Measurements from ENCODE around the gene DHRS7.

The DHRS7 gene

DNA sequence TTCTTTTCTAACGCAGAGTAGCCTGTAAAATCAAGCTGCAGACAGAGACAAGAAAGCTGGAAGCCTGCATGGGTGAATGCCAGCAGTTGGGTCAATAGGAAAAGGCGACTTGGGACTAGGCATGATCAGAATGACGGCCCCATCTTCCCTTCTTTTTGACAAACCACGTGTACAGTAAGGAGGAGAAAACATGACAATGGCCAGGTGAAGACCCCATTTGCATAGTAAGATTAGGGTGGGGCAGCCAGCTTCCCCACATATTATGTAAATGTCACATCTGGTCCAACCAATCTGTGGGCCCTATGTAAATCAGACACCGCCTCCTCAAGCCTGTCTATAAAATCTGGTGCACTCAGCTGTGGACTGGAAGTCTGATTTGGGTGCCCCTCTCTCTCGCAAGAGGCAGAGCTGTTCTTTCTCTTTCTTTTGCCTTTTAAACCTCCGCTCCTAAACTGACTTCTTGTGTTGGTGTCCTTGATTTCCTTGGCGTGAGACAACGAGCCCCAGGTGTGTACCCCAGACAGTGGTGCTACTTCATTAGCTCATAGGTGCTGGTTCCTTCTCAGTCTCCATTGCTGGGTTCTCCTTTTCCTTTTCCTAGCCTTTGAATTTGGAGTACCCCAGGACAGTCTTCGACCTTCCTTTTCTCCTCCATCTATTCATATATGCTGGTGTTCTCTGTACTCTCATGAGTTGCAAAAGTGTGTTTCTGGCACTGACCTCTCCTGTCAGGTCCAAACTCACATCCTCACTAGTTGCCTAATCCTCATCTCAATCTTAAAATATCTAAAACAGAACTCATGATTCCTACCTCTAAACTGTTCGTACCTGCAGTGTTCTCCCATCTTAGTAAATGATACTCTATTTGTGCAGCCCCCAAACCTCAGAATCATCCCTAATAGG lies 9.4 kb upstream of the DHRS7 start:
- no peaks in the 10 kb centered on the region for H3K36me3 ChIP-seq (replicated peaks)
- DNase-seq: no peak
- no peaks in the 10 kb centered on the region for H3K27me3 ChIP-seq (replicated peaks)
- H3K27ac ChIP-seq: no peak overlapping the region
- TF ChIP-seq, protein P1, sequence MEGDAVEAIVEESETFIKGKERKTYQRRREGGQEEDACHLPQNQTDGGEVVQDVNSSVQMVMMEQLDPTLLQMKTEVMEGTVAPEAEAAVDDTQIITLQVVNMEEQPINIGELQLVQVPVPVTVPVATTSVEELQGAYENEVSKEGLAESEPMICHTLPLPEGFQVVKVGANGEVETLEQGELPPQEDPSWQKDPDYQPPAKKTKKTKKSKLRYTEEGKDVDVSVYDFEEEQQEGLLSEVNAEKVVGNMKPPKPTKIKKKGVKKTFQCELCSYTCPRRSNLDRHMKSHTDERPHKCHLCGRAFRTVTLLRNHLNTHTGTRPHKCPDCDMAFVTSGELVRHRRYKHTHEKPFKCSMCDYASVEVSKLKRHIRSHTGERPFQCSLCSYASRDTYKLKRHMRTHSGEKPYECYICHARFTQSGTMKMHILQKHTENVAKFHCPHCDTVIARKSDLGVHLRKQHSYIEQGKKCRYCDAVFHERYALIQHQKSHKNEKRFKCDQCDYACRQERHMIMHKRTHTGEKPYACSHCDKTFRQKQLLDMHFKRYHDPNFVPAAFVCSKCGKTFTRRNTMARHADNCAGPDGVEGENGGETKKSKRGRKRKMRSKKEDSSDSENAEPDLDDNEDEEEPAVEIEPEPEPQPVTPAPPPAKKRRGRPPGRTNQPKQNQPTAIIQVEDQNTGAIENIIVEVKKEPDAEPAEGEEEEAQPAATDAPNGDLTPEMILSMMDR (IDR thresholded peaks at IDR 0.05; ENCODE audit: low read depth, low read length, missing control alignments): no peak
- in situ Hi-C loops (cut with HindIII; ENCODE audit: low pct_ligation_motif_present, low sequenced_read_pairs): loop anchor here (25.0 kb wide), 1 partner anchor 212 kb away; no protein-coding TSS in a partner anchor
- no peak overlapping the region for H3K4me3 ChIP-seq (ENCODE audit: low read depth, low read length)

DNA sequence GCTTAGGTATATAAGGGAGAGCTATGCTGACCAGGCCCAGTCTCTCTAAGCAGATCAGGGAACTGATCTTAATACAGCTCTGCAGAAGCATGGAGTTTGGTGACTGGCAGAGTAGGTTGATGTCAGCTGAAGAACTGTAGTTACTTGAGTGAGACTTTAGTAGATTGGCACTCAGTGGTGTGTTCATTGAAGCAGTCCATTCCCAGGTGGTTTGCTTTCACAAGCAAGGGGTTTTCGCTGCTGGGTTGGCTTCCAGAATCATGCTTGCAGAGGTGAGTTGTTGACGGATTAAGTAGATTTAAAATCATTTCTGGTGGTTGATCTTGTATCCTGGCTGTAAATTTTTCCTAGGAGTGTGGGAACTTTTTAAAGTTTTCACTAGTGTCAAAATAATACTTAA lies 6.5 kb upstream of the DHRS7 start:
- H3K4me3 ChIP-seq (ENCODE audit: low read depth, low read length): no peak overlapping the region
- no peaks in the 10 kb centered on the region for H3K27me3 ChIP-seq (replicated peaks)
- in situ Hi-C loops (cut with HindIII; ENCODE audit: low pct_ligation_motif_present, low sequenced_read_pairs): loop anchor here (25.0 kb wide), 1 partner anchor 209 kb away; no protein-coding TSS in a partner anchor
- TF ChIP-seq, protein P1 (IDR thresholded peaks at IDR 0.05; ENCODE audit: low read depth, low read length, missing control alignments): no peak
- no peak for DNase-seq
- H3K36me3 ChIP-seq (replicated peaks): no peaks in the 10 kb centered on the region
- no peak overlapping the region for H3K27ac ChIP-seq

DNA sequence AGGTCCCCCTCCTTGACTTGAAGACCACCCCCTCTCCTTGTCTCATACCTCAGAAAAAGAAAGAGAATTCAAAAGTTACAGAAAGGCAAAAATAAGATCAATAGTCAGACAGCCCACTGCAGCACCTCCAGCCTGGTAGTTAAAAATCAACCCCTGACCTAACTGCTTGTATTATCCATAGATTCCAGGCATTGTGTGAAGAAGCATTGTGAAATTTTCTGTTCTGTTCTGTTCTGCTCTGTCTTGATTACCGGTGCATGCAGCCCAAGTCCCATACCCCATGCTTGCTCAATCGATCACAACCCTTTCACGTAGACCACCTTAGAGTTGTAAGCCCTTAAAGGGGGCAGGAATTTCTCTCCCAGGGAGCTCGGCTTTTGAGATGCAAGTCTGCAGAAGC lies 5.8 kb upstream of the DHRS7 start:
- H3K36me3 ChIP-seq (replicated peaks): no peaks in the 10 kb centered on the region
- H3K4me3 ChIP-seq (ENCODE audit: low read depth, low read length): no peak overlapping the region
- in situ Hi-C loops (cut with HindIII; ENCODE audit: low pct_ligation_motif_present, low sequenced_read_pairs): loop anchor here (25.0 kb wide), 1 partner anchor 209 kb away; no protein-coding TSS in a partner anchor
- no peaks in the 10 kb centered on the region for H3K27me3 ChIP-seq (replicated peaks)
- no peak overlapping the region for H3K27ac ChIP-seq
- no peak for DNase-seq
- TF ChIP-seq, protein P1 (IDR thresholded peaks at IDR 0.05; ENCODE audit: low read depth, low read length, missing control alignments): no peak

DNA sequence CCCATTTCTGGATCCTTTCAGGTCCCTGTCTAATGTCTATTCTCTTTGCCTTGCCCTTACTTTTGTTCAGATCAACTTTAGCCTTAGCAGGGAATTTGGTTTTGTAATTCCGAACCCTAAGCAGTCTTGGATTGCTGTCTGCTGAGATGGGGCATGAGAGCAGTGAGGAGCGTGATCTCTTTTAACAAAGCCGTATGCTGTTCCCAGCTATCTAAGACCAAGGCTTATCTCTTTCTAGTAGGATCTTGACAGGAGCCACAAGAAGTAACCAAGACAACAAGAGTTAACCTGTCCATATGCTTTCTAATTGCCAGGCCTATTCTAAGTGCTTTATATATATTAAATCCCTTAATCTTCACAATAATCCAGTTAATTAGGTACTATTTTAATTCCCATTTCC lies 4.5 kb upstream of the DHRS7 start:
- Histone ChIP-seq H3K4me3 (ENCODE audit: low read depth, low read length) (no peak overlapping the region), H3K27ac (no peak overlapping the region), H3K27me3 (replicated peaks) (no peaks in the 10 kb centered on the region), H3K36me3 (replicated peaks) (no peaks in the 10 kb centered on the region)
- DNase-seq: no peak
- in situ Hi-C loops (cut with HindIII; ENCODE audit: low pct_ligation_motif_present, low sequenced_read_pairs): loop anchor here (25.0 kb wide), 1 partner anchor 207 kb away; no protein-coding TSS in a partner anchor
- TF ChIP-seq, protein P1 (IDR thresholded peaks at IDR 0.05; ENCODE audit: low read depth, low read length, missing control alignments): no peak

DNA sequence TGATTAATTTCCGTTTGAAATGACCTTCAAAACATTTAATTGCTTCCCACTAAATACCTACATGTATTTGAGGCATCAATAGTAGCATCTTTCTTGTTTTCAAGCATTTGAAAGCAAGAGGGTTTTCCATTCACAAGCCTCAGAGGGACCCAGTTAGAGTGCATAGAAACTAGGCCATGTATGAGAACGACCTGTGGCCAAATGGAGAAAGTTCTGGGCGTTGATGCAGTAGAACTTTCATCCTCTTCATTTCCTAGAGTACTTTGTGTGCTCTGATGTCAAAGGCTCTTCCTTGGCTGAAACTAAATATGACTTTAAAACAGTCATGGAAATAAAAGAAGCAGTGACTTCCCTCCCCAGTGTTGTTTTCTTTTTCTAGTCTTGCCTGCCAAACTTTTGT lies 944 bp upstream of the DHRS7 start:
- in situ Hi-C loops (cut with HindIII; ENCODE audit: low pct_ligation_motif_present, low sequenced_read_pairs): loop anchor here (25.0 kb wide), 1 partner anchor 204 kb away; no protein-coding TSS in a partner anchor
- H3K4me3 ChIP-seq (ENCODE audit: low read depth, low read length): no peak overlapping the region
- no peaks in the 10 kb centered on the region for H3K27me3 ChIP-seq (replicated peaks)
- no peak for DNase-seq
- TF ChIP-seq, protein P1 (IDR thresholded peaks at IDR 0.05; ENCODE audit: low read depth, low read length, missing control alignments): no peak
- H3K27ac ChIP-seq: no peak overlapping the region
- no peaks in the 10 kb centered on the region for H3K36me3 ChIP-seq (replicated peaks)

Measured in brain microvascular endothelial cell (primary cell).